Measurements from ENCODE around the gene TMEM87A. TPM values are rescaled to one million over a fixed set of nuclear protein-coding genes. Genes with fewer than 3 reads are reported as not detected.

The TMEM87A gene
- 10 to 100 TPM; 47.1 to 63.1 (median 57.0) TPM for total RNA-seq

GRCh38 chr15:42272939-42273899 lies at the start of gene TMEM87A, which contains the start of gene GANC:
TSS of gene TMEM87A (minus strand) at chr15:42273433. CDS start at chr15:42273398, 35 bp downstream.
TSS of gene GANC (plus strand) at chr15:42273201. CDS start at chr15:42274482, 1,281 bp downstream.
- TF ChIP-seq CTCF (IDR thresholded peaks at IDR 0.05; ENCODE audit: low read depth) = no peak

- no peak for TF ChIP-seq CTCF (IDR thresholded peaks at IDR 0.05; ENCODE audit: low read depth)
These were observed 46.0 kb upstream of the TMEM87A start for GRCh38 chr15:42319206-42319605.

GRCh38 chr15:42315521-42315920 lies 42.3 kb upstream of the TMEM87A start:
- no peak for TF ChIP-seq CTCF (IDR thresholded peaks at IDR 0.05; ENCODE audit: low read depth)

GRCh38 chr15:42314818-42315217 lies 41.6 kb upstream of the TMEM87A start:
- no peak for TF ChIP-seq CTCF (IDR thresholded peaks at IDR 0.05; ENCODE audit: low read depth)

- no peak for TF ChIP-seq CTCF (IDR thresholded peaks at IDR 0.05; ENCODE audit: low read depth)
These were observed 40.2 kb upstream of the TMEM87A start for GRCh38 chr15:42313463-42313862.

GRCh38 chr15:42306681-42307080 lies 33.4 kb upstream of the TMEM87A start:
- no peak for TF ChIP-seq CTCF (IDR thresholded peaks at IDR 0.05; ENCODE audit: low read depth)

GRCh38 chr15:42289166-42289565 lies 15.9 kb upstream of the TMEM87A start:
- TF ChIP-seq CTCF (IDR thresholded peaks at IDR 0.05; ENCODE audit: low read depth) = no peak
